B cell (primary cell): ENCODE results near the gene HHAT.

Experiments
- CTCF ChIP-seq: fragments of 200-600 bp; IDR thresholded peaks from one replicate; pipeline ENCODE4 v1.8.0; 2022; ENCODE audit warnings: antibody characterized with exemption, mild to moderate bottlenecking
- EZH2 ChIP-seq: IDR thresholded peaks from 2 replicates; pipeline ENCODE4 v1.6.1; 2012; ENCODE audit warnings: borderline replicate concordance, low read depth, mild to moderate bottlenecking, moderate library complexity, low read length; ENCODE audit not compliant: insufficient read depth, poor library complexity, severe bottlenecking

GRCh38 chr1:210299501-210299900, 29.2 kb upstream of the HHAT start:
- TF ChIP-seq CTCF (no peak), EZH2 (no peak)
